Natural killer cell (primary cell): ENCODE results near the gene CEMP1. TPM values are rescaled to one million over a fixed set of nuclear protein-coding genes. Genes with fewer than 3 reads are reported as not detected.

Experiments used
- ATAC-seq, 3 donors: fragments of 150-1000 bp in 2 of 3; fragments of 200-7000 bp in 1 of 3; cut with Tn5 transposase; 1 replicate in 1 of 3; 2 replicates in 2 of 3; pipeline ENCODE4 v1.10.0; 2021; ENCODE audit warnings: mild to moderate bottlenecking in 2 of 3, moderate library complexity in 2 of 3
- DNase-seq, 2 donors: peaks; one replicate each; pipeline versions ENCODE4 v3.0.0 to v3.0.0-alpha.2; 2013 to 2021; ENCODE audit warnings: mixed read lengths in 1 of 2
- H3K27ac ChIP-seq: one replicate; pipeline ENCODE4 v1.5.1; 2013; ENCODE audit warnings: mild to moderate bottlenecking, low read length
- H3K27me3 ChIP-seq: one replicate; pipeline ENCODE4 v1.6.1; 2013; ENCODE audit warnings: low read length; ENCODE audit not compliant: control insufficient read depth, insufficient read depth
- H3K36me3 ChIP-seq: one replicate; pipeline ENCODE4 v1.6.1; 2013; ENCODE audit warnings: low read length; ENCODE audit not compliant: control insufficient read depth, insufficient read depth
- H3K4me1 ChIP-seq: one replicate; pipeline ENCODE4 v1.6.1; 2013; ENCODE audit warnings: low read length; ENCODE audit not compliant: control insufficient read depth, insufficient read depth
- H3K4me3 ChIP-seq: one replicate; pipeline ENCODE4 v1.5.1; 2013; ENCODE audit warnings: low read length
- H3K9me3 ChIP-seq: one replicate; pipeline ENCODE4 v1.6.1; 2013; ENCODE audit warnings: low read length; ENCODE audit not compliant: control insufficient read depth, insufficient read depth
- H3K27ac Mint-ChIP-seq, 2 donors: one replicate each; pipeline ENCODE4 v1.8.0; 2022; ENCODE audit warnings: mild to moderate bottlenecking in 2 of 2, mixed read lengths in 2 of 2, moderate library complexity in 1 of 2
- H3K27me3 Mint-ChIP-seq, 2 donors: one replicate each; pipeline ENCODE4 v1.8.0; 2022; ENCODE audit warnings: low read depth in 2 of 2, mixed read lengths in 2 of 2
- H3K36me3 Mint-ChIP-seq: one replicate; pipeline ENCODE4 v1.8.0; 2022; ENCODE audit warnings: mixed read lengths
- H3K4me1 Mint-ChIP-seq, 2 donors: one replicate each; pipeline ENCODE4 v1.8.0; 2022; ENCODE audit warnings: mixed read lengths in 2 of 2
- H3K4me3 Mint-ChIP-seq: one replicate; pipeline ENCODE4 v1.8.0; 2022; ENCODE audit warnings: mild to moderate bottlenecking, moderate library complexity, mixed read lengths
- H3K9me3 Mint-ChIP-seq, 2 donors: one replicate each; pipeline ENCODE4 v1.8.0; 2022; ENCODE audit warnings: mixed read lengths in 2 of 2
- CTCF ChIP-seq: fragments of 200-600 bp; IDR thresholded peaks from one replicate; pipeline ENCODE4 v1.8.0; 2022; ENCODE audit warnings: antibody characterized with exemption
- WGBS: methylation state at CpG from one replicate; pipeline ENCODE4 v1.1.7; 2013; ENCODE audit warnings: missing lambda C conversion rate; ENCODE audit not compliant: insufficient coverage; 5-methylcytosine and 5-hydroxymethylcytosine counted together
- intact Hi-C: fragments of 100-400 bp; cut with micrococcal nuclease; formaldehyde crosslinking; loops from one replicate; pipeline ENCODE4 v1.14.2; 2022
- total RNA-seq, 4 donors: library from RNA; stranded (reverse); fragments of 120-200 nt in 1 of 4; gene quantifications; one replicate each; pipeline versions ENCODE4 v1.2.3 to v1.2.4, GENCODE V29; 2013 to 2022

Gene CEMP1
- total RNA-seq, 3 donors from 2014 or later (not counting 1 experiment from before 2014, with no cell fraction given) = 0.28 to 0.56 (median 0.45) TPM

- Histone ChIP-seq H3K27ac (no peak overlapping the region), H3K27me3 (no peaks in the 10 kb centered on the region), H3K4me3 (no peak overlapping the region), H3K9me3 (no peaks in the 10 kb centered on the region), H3K36me3 (peaks cover 27% of the 10 kb centered on the region), H3K4me1 (peaks cover 29% of the 10 kb centered on the region)
- no peak for TF ChIP-seq CTCF
- no peak for ATAC-seq
- no peak for DNase-seq
- H3K36me3 Mint-ChIP-seq = no peaks in the 10 kb centered on the region
- no peak overlapping the region for H3K4me3 Mint-ChIP-seq
- H3K27me3 Mint-ChIP-seq = no peaks in the 10 kb centered on the region
- intact Hi-C loops = no loop called here
- H3K27ac Mint-ChIP-seq = peak overlapping the region; percentile 98 to 100
- no peaks in the 10 kb centered on the region for H3K9me3 Mint-ChIP-seq
- H3K4me1 Mint-ChIP-seq = peaks cover 18 to 26% of the 10 kb centered on the region in 2 donors
- 97% methylated on average over 15 of the region's 15 CpGs for WGBS
These were observed 1.1 kb downstream of the CEMP1 start for GRCh38 chr16:2529961-2530628.

- Histone ChIP-seq H3K36me3 (peaks cover 33% of the 10 kb centered on the region), H3K4me1 (peaks cover 29% of the 10 kb centered on the region), H3K27me3 (no peaks in the 10 kb centered on the region), H3K27ac (no peak overlapping the region), H3K9me3 (no peaks in the 10 kb centered on the region), H3K4me3 (no peak overlapping the region)
- Mint-ChIP-seq H3K27ac (peak overlapping the region in 1 of 2 donors; percentile 100), H3K36me3 (no peaks in the 10 kb centered on the region), H3K4me1 (peaks cover 18 to 26% of the 10 kb centered on the region in 2 donors), H3K27me3 (no peaks in the 10 kb centered on the region), H3K9me3 (no peaks in the 10 kb centered on the region), H3K4me3 (no peak overlapping the region)
- ATAC-seq = no peak
- 96% methylated on average over 32 of the region's 32 CpGs for WGBS
- no peak for TF ChIP-seq CTCF
- intact Hi-C loops = no loop called here
- peak in 1 of 2 donors; percentile 19 for DNase-seq
These were observed 1.9 kb downstream of the CEMP1 start for GRCh38 chr16:2529061-2529931.

GRCh38 chr16:2528161-2529060 lies 2.8 kb downstream of the CEMP1 start:
- peaks cover 42% of the 10 kb centered on the region for H3K36me3 ChIP-seq
- 96% methylated on average over 36 of the region's 36 CpGs for WGBS

More at GRCh38 chr16:2528161-2529060, 2.8 kb downstream of the CEMP1 start:
- intact Hi-C loops = no loop called here
- ATAC-seq (no peak), DNase-seq (no peak)
- peaks cover 18 to 26% of the 10 kb centered on the region in 2 donors for H3K4me1 Mint-ChIP-seq
- Histone ChIP-seq H3K27me3 (no peaks in the 10 kb centered on the region), H3K27ac (no peak overlapping the region), H3K9me3 (no peaks in the 10 kb centered on the region), H3K4me3 (no peak overlapping the region), H3K4me1 (peaks cover 26% of the 10 kb centered on the region)
- no peak overlapping the region for H3K4me3 Mint-ChIP-seq
- no peaks in the 10 kb centered on the region for H3K9me3 Mint-ChIP-seq
- TF ChIP-seq CTCF = no peak
- no peaks in the 10 kb centered on the region for H3K36me3 Mint-ChIP-seq
- no peaks in the 10 kb centered on the region for H3K27me3 Mint-ChIP-seq
- no peak overlapping the region for H3K27ac Mint-ChIP-seq
